SK-N-SH treated with all-trans-retinoic acid at 6 μM for 48 hours (cell line): ENCODE measurements around the gene NFE2L1.

Experiments
- BACH2 ChIP-seq: fragments of 250-450 bp; sonication (Bioruptor Pico); IDR thresholded peaks from 2 replicates; pipeline ENCODE4 v1.9.0; 2021; ENCODE audit warnings: mild to moderate bottlenecking, borderline replicate concordance
- SNAI2 ChIP-seq: fragments of 250-450 bp; sonication (Bioruptor Pico); IDR thresholded peaks from 2 replicates; pipeline ENCODE4 v1.5.0; 2020; ENCODE audit warnings: mild to moderate bottlenecking, moderate library complexity
- ZFP3 ChIP-seq: fragments of 250-450 bp; sonication (Bioruptor Pico); IDR thresholded peaks from 2 replicates; pipeline ENCODE4 v1.5.0; 2020; ENCODE audit warnings: mild to moderate bottlenecking, moderate library complexity
- ZNF565 ChIP-seq: fragments of 450-650 bp; formaldehyde crosslinking; conservative IDR thresholded peaks from 2 replicates; pipeline ENCODE4 v1.5.0; 2020; ENCODE audit warnings: low read depth, mild to moderate bottlenecking, moderate library complexity
- TF ChIP-seq, protein P1 (sequence below): fragments of 250-450 bp; sonication (Bioruptor Pico); IDR thresholded peaks from 2 replicates; pipeline ENCODE4 v1.5.1; 2021; ENCODE audit warnings: mild to moderate bottlenecking, moderate library complexity
- TF ChIP-seq, protein P2 (sequence below): fragments of 250-450 bp; sonication (Bioruptor Pico); IDR thresholded peaks from 2 replicates; pipeline ENCODE4 v1.8.0; 2020; ENCODE audit warnings: mild to moderate bottlenecking, moderate library complexity, borderline replicate concordance

DNA sequence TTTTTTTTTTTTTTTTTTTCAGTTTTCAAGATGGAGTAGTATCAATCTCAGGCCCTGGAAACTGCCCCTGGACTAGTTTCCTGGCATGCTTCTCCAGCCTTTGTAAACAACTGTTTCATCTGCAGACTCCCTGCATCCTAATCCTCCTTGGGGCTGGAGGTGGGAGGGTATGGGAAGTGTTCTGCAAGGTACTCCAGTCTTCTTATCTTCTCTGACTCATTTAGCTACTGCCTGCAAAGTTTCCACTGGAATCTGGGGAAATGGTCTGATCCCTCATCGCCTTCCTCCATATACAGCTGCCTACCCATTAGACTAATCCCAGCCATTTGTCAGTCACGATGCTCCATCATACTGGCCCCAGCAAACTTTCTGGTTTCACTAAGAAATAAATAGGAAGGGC, 32.0 kb upstream of the NFE2L1 start:
- TF ChIP-seq ZFP3 (CRISPR knock-in tag) (peak; percentile 73), ZNF565 (no peak), BACH2 (CRISPR knock-in tag) (no peak), SNAI2 (CRISPR knock-in tag) (no peak)
- TF ChIP-seq, protein P1, sequence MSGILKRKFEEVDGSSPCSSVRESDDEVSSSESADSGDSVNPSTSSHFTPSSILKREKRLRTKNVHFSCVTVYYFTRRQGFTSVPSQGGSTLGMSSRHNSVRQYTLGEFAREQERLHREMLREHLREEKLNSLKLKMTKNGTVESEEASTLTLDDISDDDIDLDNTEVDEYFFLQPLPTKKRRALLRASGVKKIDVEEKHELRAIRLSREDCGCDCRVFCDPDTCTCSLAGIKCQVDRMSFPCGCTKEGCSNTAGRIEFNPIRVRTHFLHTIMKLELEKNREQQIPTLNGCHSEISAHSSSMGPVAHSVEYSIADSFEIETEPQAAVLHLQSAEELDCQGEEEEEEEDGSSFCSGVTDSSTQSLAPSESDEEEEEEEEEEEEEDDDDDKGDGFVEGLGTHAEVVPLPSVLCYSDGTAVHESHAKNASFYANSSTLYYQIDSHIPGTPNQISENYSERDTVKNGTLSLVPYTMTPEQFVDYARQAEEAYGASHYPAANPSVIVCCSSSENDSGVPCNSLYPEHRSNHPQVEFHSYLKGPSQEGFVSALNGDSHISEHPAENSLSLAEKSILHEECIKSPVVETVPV (CRISPR knock-in tag) = no peak
- TF ChIP-seq, protein P2, sequence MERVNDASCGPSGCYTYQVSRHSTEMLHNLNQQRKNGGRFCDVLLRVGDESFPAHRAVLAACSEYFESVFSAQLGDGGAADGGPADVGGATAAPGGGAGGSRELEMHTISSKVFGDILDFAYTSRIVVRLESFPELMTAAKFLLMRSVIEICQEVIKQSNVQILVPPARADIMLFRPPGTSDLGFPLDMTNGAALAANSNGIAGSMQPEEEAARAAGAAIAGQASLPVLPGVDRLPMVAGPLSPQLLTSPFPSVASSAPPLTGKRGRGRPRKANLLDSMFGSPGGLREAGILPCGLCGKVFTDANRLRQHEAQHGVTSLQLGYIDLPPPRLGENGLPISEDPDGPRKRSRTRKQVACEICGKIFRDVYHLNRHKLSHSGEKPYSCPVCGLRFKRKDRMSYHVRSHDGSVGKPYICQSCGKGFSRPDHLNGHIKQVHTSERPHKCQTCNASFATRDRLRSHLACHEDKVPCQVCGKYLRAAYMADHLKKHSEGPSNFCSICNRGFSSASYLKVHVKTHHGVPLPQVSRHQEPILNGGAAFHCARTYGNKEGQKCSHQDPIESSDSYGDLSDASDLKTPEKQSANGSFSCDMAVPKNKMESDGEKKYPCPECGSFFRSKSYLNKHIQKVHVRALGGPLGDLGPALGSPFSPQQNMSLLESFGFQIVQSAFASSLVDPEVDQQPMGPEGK (CRISPR knock-in tag) = no peak
